GM21737 (cell line): ENCODE results near the gene PADI6.
"Not testable (repeated sequence)": the region's sequence is repeated elsewhere in the genome, so short reads cannot be mapped to it uniquely, and the experiment has no call there.

Source experiments
- ATAC-seq: cut with Tn5 transposase; IDR thresholded peaks from one replicate; pipeline ENCODE4 v1.9.1; 2021; ENCODE audit warnings: mild to moderate bottlenecking, moderate library complexity; ENCODE audit not compliant: unreplicated experiment

PADI6 gene

GRCh38 chr1:17404034-17404684 lies 32.2 kb downstream of the PADI6 start:
- no peak for ATAC-seq

- ATAC-seq = no peak
These were observed 32.8 kb downstream of the PADI6 start for GRCh38 chr1:17404820-17405219.

- no peak for ATAC-seq
These were observed 34.1 kb downstream of the PADI6 start for GRCh38 chr1:17405898-17406759.

GRCh38 chr1:17406760-17407475 lies 34.9 kb downstream of the PADI6 start:
- not testable (repeated sequence) for ATAC-seq

GRCh38 chr1:17407786-17408514 lies 36.0 kb downstream of the PADI6 start:
- not testable (repeated sequence) for ATAC-seq

- no peak for ATAC-seq
These were observed 37.4 kb downstream of the PADI6 start for GRCh38 chr1:17409391-17409811.

GRCh38 chr1:17412093-17412870 lies 40.3 kb downstream of the PADI6 start:
- ATAC-seq = no peak

GRCh38 chr1:17414022-17414421 lies 42.0 kb downstream of the PADI6 start:
- no peak for ATAC-seq

GRCh38 chr1:17416389-17416788 lies 44.4 kb downstream of the PADI6 start:
- ATAC-seq = no peak

GRCh38 chr1:17419626-17420328 lies 47.8 kb downstream of the PADI6 start:
- no peak for ATAC-seq

GRCh38 chr1:17420391-17420918 lies 48.5 kb downstream of the PADI6 start:
- no peak for ATAC-seq

GRCh38 chr1:17422461-17422860 lies 50.5 kb downstream of the PADI6 start:
- ATAC-seq = no peak

GRCh38 chr1:17423781-17424245 lies 51.8 kb downstream of the PADI6 start:
- ATAC-seq = no peak

- no peak for ATAC-seq
These were observed 54.0 kb downstream of the PADI6 start for GRCh38 chr1:17425806-17426600.

- no peak for ATAC-seq
These were observed 56.0 kb downstream of the PADI6 start for GRCh38 chr1:17427696-17428660.

GRCh38 chr1:17429183-17429582 lies 57.2 kb downstream of the PADI6 start:
- ATAC-seq = no peak

- no peak for ATAC-seq
These were observed 60.4 kb downstream of the PADI6 start for GRCh38 chr1:17432412-17432811.
